SK-N-MC (cell line): ENCODE data around the gene SCIN.
"Not testable (repeated sequence)": the region's sequence is repeated elsewhere in the genome, so short reads cannot be mapped to it uniquely, and the experiment has no call there.

Source experiments
- EZH2 ChIP-seq: fragments of 200-600 bp; sonication (generic); IDR thresholded peaks from one replicate; pipeline ENCODE4 v1.6.1; 2017; ENCODE audit warnings: antibody characterized with exemption
- POLR2AphosphoS5 ChIP-seq: IDR thresholded peaks from 2 replicates; pipeline ENCODE4 v1.6.1; 2012; ENCODE audit warnings: mild to moderate bottlenecking, low read depth, low read length, borderline replicate concordance

DNA sequence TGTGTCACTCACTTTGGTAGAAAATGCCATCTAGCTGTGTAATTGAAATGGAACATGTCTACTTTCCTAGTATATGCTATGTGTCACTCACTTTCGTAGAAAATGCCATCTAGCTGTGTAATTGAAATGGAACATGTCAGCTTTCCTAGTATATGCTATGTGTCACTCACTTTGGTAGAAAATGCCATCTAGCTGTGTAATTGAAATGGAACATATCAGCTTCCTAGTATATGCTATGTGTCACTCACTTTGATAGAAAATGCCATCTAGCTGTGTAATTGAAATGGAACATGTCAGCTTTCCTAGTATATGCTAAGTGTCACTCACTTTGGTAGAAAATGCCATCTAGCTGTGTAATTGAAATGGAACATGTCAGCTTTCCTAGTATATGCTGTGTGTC is 42.9 kb upstream of the SCIN start:
- TF ChIP-seq EZH2, POLR2AphosphoS5: not testable (repeated sequence)
